H1 (cell line): ENCODE data around the gene POM121C. TPM values are rescaled to one million over a fixed set of nuclear protein-coding genes. Genes with fewer than 3 reads are reported as not detected.
"Not testable (repeated sequence)": the region's sequence is repeated elsewhere in the genome, so short reads cannot be mapped to it uniquely, and the experiment has no call there.

Experiments used
- CTCF ChIA-PET: fragments of 300-600 bp; sonication (Branson Sonifier 250); formaldehyde crosslinking; loops from one replicate; lab custom pipeline; 2021; ENCODE audit not compliant: partially characterized antibody; lab: Charles Lee
- POLR2A ChIA-PET: fragments of 300-600 bp; sonication (Branson Sonifier 250); formaldehyde crosslinking; loops from one replicate; lab custom pipeline; 2021; ENCODE audit warnings: inconsistent platforms; ENCODE audit not compliant: partially characterized antibody; lab: Charles Lee
- DNase-seq, 2 experiments: peaks; one replicate each; pipeline versions ENCODE4 v3.0.0 to v3.0.0-alpha.2; 2010 to 2022; ENCODE audit warnings: low spot score in 2 of 2, low read depth in 1 of 2, mixed read lengths in 1 of 2
- FAIRE-seq: peaks from 2 replicates; lab custom pipeline; 2011; peaks lifted over from hg19 to GRCh38; lab: Jason Lieb, UNC
- H2AFZ ChIP-seq: 2 replicates; pipeline ENCODE4 v1.8.1; 2012; ENCODE audit warnings: low read length, inconsistent platforms
- H2AK5ac ChIP-seq: 2 replicates; pipeline ENCODE4 v1.6.1; 2013; ENCODE audit warnings: low read depth, low read length
- H2BK120ac ChIP-seq: replicated peaks from 2 replicates; pipeline ENCODE3; 2013; ENCODE audit warnings: low read depth, low read length, inconsistent platforms
- H2BK12ac ChIP-seq: 2 replicates; pipeline ENCODE4 v1.6.1; 2013; ENCODE audit warnings: low read depth, low read length
- H2BK15ac ChIP-seq: 2 replicates; pipeline ENCODE4 v1.6.1; 2013; ENCODE audit warnings: low read length
- H2BK20ac ChIP-seq: 2 replicates; pipeline ENCODE4 v1.6.1; 2013; ENCODE audit warnings: low read length
- H2BK5ac ChIP-seq: 2 replicates; pipeline ENCODE4 v1.6.1; 2013; ENCODE audit warnings: low read depth, low read length
- H3K14ac ChIP-seq: 2 replicates; pipeline ENCODE4 v1.6.1; 2013; ENCODE audit warnings: inconsistent platforms; ENCODE audit not compliant: insufficient read length
- H3K18ac ChIP-seq: 2 replicates; pipeline ENCODE4 v1.6.1; 2013; ENCODE audit warnings: low read length; ENCODE audit errors: extremely low read depth
- H3K23ac ChIP-seq: 2 replicates; pipeline ENCODE4 v1.6.1; 2013; ENCODE audit warnings: inconsistent platforms; ENCODE audit not compliant: insufficient read length
- H3K23me2 ChIP-seq: 2 replicates; pipeline ENCODE4 v1.6.1; 2013; ENCODE audit warnings: low read depth, low read length
- H3K27ac ChIP-seq: 2 replicates; pipeline ENCODE4 v1.6.1; 2011; ENCODE audit warnings: low read depth, low read length, inconsistent platforms
- H3K27me3 ChIP-seq, 4 experiments: replicated peaks in 1 of 4; 1 replicate in 1 of 4; 2 replicates in 3 of 4; pipeline versions ENCODE4 v1.6.1 to v1.8.1; 2011 to 2013; ENCODE audit warnings: low read length in 3 of 4, mild to moderate bottlenecking in 3 of 4, inconsistent platforms in 2 of 4, mixed read lengths in 2 of 4, moderate library complexity in 1 of 4; ENCODE audit not compliant: control insufficient read depth in 3 of 4, insufficient read depth in 3 of 4; ENCODE audit errors: extremely low read depth in 1 of 4
- H3K36me3 ChIP-seq, 4 experiments: 2 replicates each; pipeline versions ENCODE4 v1.6.1 to v1.8.1; 2011 to 2013; ENCODE audit warnings: mild to moderate bottlenecking in 4 of 4, low read length in 3 of 4, moderate library complexity in 2 of 4, control low read depth in 1 of 4, inconsistent platforms in 1 of 4; ENCODE audit not compliant: insufficient read depth in 4 of 4, control insufficient read depth in 2 of 4
- H3K4ac ChIP-seq: replicated peaks from 2 replicates; pipeline ENCODE3; 2013; ENCODE audit warnings: low read length, low read depth, mixed read lengths, inconsistent platforms; ENCODE audit not compliant: insufficient read length
- H3K4me1 ChIP-seq, 4 experiments: replicated peaks in 1 of 4; 1 replicate in 1 of 4; 2 replicates in 3 of 4; pipeline versions ENCODE4 v1.6.1 to v1.8.1; 2011 to 2013; ENCODE audit warnings: low read length in 3 of 4, inconsistent platforms in 2 of 4, mixed read lengths in 1 of 4; ENCODE audit not compliant: insufficient read depth in 4 of 4, control insufficient read depth in 3 of 4
- H3K4me2 ChIP-seq, 2 experiments: 2 replicates each; pipeline versions ENCODE4 v1.6.1 to v1.8.1; 2011 to 2013; ENCODE audit warnings: low read depth in 2 of 2, low read length in 2 of 2, control low read depth in 1 of 2, inconsistent platforms in 1 of 2, mild to moderate bottlenecking in 1 of 2; ENCODE audit not compliant: insufficient read depth in 1 of 2
- H3K4me3 ChIP-seq, 4 experiments: fragments of 200-600, 300-600 bp in 1 of 4; sonication (generic), shearing (Covaris generic), sonication (Bioruptor Twin) in 1 of 4; 2 replicates each; pipeline versions ENCODE4 v1.5.1 to v1.8.1; 2011 to 2016; ENCODE audit warnings: low read length in 4 of 4, low read depth in 3 of 4, control low read depth in 2 of 4, inconsistent platforms in 2 of 4, mild to moderate bottlenecking in 2 of 4, mixed read lengths in 1 of 4, moderate library complexity in 1 of 4; ENCODE audit not compliant: insufficient read depth in 2 of 4; ENCODE audit errors: extremely low read depth in 1 of 4
- H3K56ac ChIP-seq: replicated peaks from 2 replicates; pipeline ENCODE3; 2013; ENCODE audit warnings: low read depth, mild to moderate bottlenecking, mixed read lengths, low read length, inconsistent platforms; ENCODE audit not compliant: insufficient read length
- H3K79me1 ChIP-seq: 2 replicates; pipeline ENCODE4 v1.6.1; 2013; ENCODE audit warnings: low read depth, low read length, control low read depth
- H3K79me2 ChIP-seq, 2 experiments: 2 replicates each; pipeline versions ENCODE4 v1.6.1 to v1.8.1; 2012 to 2013; ENCODE audit warnings: low read length in 2 of 2, mild to moderate bottlenecking in 2 of 2, inconsistent platforms in 1 of 2; ENCODE audit not compliant: insufficient read depth in 2 of 2, control insufficient read depth in 1 of 2
- H3K9ac ChIP-seq, 4 experiments: replicated peaks in 1 of 4; 1 replicate in 1 of 4; 2 replicates in 3 of 4; pipeline versions ENCODE4 v1.6.1 to v1.8.1; 2011 to 2013; ENCODE audit warnings: low read depth in 3 of 4, low read length in 3 of 4, control low read depth in 2 of 4, mild to moderate bottlenecking in 2 of 4, moderate library complexity in 2 of 4, inconsistent platforms in 1 of 4; ENCODE audit errors: extremely low read depth in 1 of 4
- H3K9me3 ChIP-seq, 2 experiments: 2 replicates each; pipeline versions ENCODE4 v1.6.1 to v1.8.1; 2012 to 2013; ENCODE audit warnings: mild to moderate bottlenecking in 2 of 2, moderate library complexity in 2 of 2, control low read depth in 1 of 2, inconsistent platforms in 1 of 2, low read depth in 1 of 2, low read length in 1 of 2, mixed read lengths in 1 of 2; ENCODE audit not compliant: insufficient read depth in 2 of 2
- H4K20me1 ChIP-seq, 2 experiments: replicated peaks in 1 of 2; 2 replicates each; pipeline versions ENCODE3 to v1.8.1; 2011 to 2013; ENCODE audit warnings: inconsistent platforms in 2 of 2, low read length in 2 of 2, mild to moderate bottlenecking in 1 of 2; ENCODE audit not compliant: insufficient read depth in 2 of 2, control insufficient read depth in 1 of 2
- H4K5ac ChIP-seq: 2 replicates; pipeline ENCODE4 v1.6.1; 2013; ENCODE audit warnings: low read length, low read depth, mixed read lengths, inconsistent platforms; ENCODE audit not compliant: insufficient read length
- H4K8ac ChIP-seq: 2 replicates; pipeline ENCODE4 v1.8.0; 2013; ENCODE audit warnings: mild to moderate bottlenecking, moderate library complexity, low read length, inconsistent platforms; ENCODE audit not compliant: insufficient read depth; ENCODE audit errors: extremely low read depth
- H4K91ac ChIP-seq: replicated peaks from 2 replicates; pipeline ENCODE3; 2013; ENCODE audit warnings: low read length, mixed read lengths, inconsistent platforms; ENCODE audit not compliant: insufficient read length
- WGBS, 2 experiments: shearing (Covaris generic) in 1 of 2; methylation state at CpG; one replicate each; pipeline versions ENCODE4 v1.1.6 to v1.1.7; 2013 to 2015; ENCODE audit warnings: low lambda C conversion rate in 2 of 2, mixed read lengths in 2 of 2, inconsistent platforms in 1 of 2, low coverage in 1 of 2, missing lambda C conversion rate in 1 of 2; ENCODE audit not compliant: insufficient replicate concordance in 2 of 2, insufficient coverage in 1 of 2, insufficient read length in 1 of 2; ENCODE audit errors: extremely low coverage in 1 of 2, missing lambda C conversion rate in 1 of 2; 5-methylcytosine and 5-hydroxymethylcytosine counted together
- polyA plus RNA-seq, 7 experiments: library from polyadenylated mRNA; depleted of rRNA in 3 of 7; stranded (reverse) in 5 of 7; unstranded in 2 of 7; fragments of >200 nt in 5 of 7; fragments of 200-250 nt in 2 of 7; gene quantifications; 1 replicate in 5 of 7; 2 replicates in 1 of 7; 4 replicates in 1 of 7; pipeline versions ENCODE4 v1.2.1 to v1.2.3, GENCODE V29; 2011 to 2013; ENCODE audit warnings: missing spikeins in 2 of 7, mixed read lengths in 2 of 7
- total RNA-seq: library from RNA; stranded (reverse); fragmentation: NEBNext Ultra II Directional; extraction: Animal tissue kit (Norgen Biotek cat#: 25700); gene quantifications from 2 replicates; pipeline ENCODE4 v1.2.1, GENCODE V29; 2021

POM121C gene
- total and polyA plus RNA-seq, 2 of the 8 experiments (the other 6 are each of a cell fraction or from before 2014, with no cell fraction given), result 16.5 to 58.0 TPM

DNA sequence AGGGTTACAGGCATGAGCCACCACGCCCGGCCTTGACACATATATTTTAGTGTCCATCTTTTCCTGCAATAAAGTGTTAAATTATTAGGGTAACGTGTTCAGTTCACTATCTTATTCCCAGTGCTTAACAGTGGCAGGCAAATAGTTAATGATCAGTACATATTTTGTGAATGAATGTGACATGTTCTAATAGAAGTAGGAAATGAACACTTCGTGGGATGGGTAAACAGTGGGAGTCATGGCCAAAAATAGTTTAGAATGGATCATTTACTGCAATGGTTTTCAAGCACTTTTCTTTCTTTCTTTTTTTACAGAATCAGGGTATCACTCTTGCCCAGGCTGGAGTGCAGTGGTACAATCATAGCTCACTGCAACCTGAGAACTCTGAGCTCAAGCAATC lies 15.9 kb downstream of the POM121C start:
- H3K4ac ChIP-seq, H3K9ac ChIP-seq, H4K20me1 ChIP-seq, H2AK5ac ChIP-seq, H3K14ac ChIP-seq, H3K56ac ChIP-seq, H3K27ac ChIP-seq, H2BK15ac ChIP-seq, H3K4me2 ChIP-seq, H4K91ac ChIP-seq, H2BK5ac ChIP-seq, H3K4me1 ChIP-seq, H2BK20ac ChIP-seq, H3K18ac ChIP-seq, H3K79me2 ChIP-seq, POLR2A ChIA-PET, H3K9me3 ChIP-seq, CTCF ChIA-PET, FAIRE-seq, H4K5ac ChIP-seq, H2BK12ac ChIP-seq, H3K79me1 ChIP-seq, H3K27me3 ChIP-seq, H3K23me2 ChIP-seq, H3K23ac ChIP-seq, H2BK120ac ChIP-seq, H2AFZ ChIP-seq, H4K8ac ChIP-seq, H3K4me3 ChIP-seq, DNase-seq: not testable (repeated sequence)
- WGBS, 2 experiments, result 93% methylated on average over 3 of the region's 4 CpGs; no CpG with 5 or more reads in 1 of the 2 experiments
- peaks cover 0 to 16% (median 4%) of the 10 kb centered on the region in 4 experiments; a peak in 3 of 8 replicates for H3K36me3 ChIP-seq

DNA sequence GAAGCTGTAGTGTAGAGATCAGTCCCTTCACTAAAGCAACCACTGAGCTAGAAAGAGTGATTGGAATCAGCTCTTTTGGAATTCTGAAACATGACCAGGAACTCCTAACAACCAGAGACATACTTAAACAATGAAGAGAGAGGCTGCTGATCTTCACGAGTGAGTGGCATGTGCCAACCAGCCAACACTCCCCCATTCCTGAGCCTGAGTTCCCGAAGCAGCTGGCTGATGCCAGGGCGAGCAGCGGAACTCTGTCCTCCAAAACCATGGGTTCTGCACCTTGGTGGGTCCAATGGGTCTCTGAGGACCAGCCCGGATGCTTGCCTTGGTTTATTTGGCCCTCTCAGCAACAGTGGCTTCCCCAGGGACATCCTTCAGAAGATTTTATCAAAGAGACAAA lies 25.6 kb downstream of the POM121C start:
- H4K5ac ChIP-seq, H3K27me3 ChIP-seq, H3K79me1 ChIP-seq, H4K8ac ChIP-seq, H4K91ac ChIP-seq, H2BK5ac ChIP-seq, H3K4me1 ChIP-seq, H3K9me3 ChIP-seq, H3K4me3 ChIP-seq, H2AK5ac ChIP-seq, H2BK12ac ChIP-seq, CTCF ChIA-PET, FAIRE-seq, H2BK15ac ChIP-seq, H3K4me2 ChIP-seq, POLR2A ChIA-PET, H2BK120ac ChIP-seq, H3K56ac ChIP-seq, H3K14ac ChIP-seq, H3K27ac ChIP-seq, H3K18ac ChIP-seq, H2BK20ac ChIP-seq, DNase-seq, H3K23ac ChIP-seq, H2AFZ ChIP-seq, H3K23me2 ChIP-seq, H3K4ac ChIP-seq, H4K20me1 ChIP-seq, H3K36me3 ChIP-seq, H3K79me2 ChIP-seq, H3K9ac ChIP-seq: not testable (repeated sequence)
- 81% methylated on average over 3 of the region's 5 CpGs; no CpG with 5 or more reads in 1 of the 2 experiments for WGBS, 2 experiments
